Omental fat pad (tissue), 4 donors: ENCODE results near the gene CPLX1. TPM values are rescaled to one million over a fixed set of nuclear protein-coding genes. Genes with fewer than 3 reads are reported as not detected.

Source experiments
- ATAC-seq: fragments of 150-250 bp; one replicate; pipeline ENCODE4 v1.9.1; 2016; ENCODE audit warnings: mild to moderate bottlenecking, moderate library complexity; ENCODE audit not compliant: low FRiP score
- DNase-seq: peaks from one replicate; pipeline ENCODE4 v3.0.0-alpha.2; 2019; ENCODE audit warnings: low spot score
- CTCF ChIP-seq, 3 donors: fragments of 450-650 bp; IDR thresholded peaks; one replicate each; pipeline ENCODE4 v1.5.1; 2016 to 2017; ENCODE audit warnings: antibody characterized with exemption in 3 of 3, mild to moderate bottlenecking in 3 of 3, moderate library complexity in 2 of 3
- total RNA-seq, 4 donors: library from RNA; depleted of rRNA; stranded (reverse); fragments of >200 nt; gene quantifications; one replicate each; pipeline ENCODE4 v1.1.0, GENCODE V29; 2016

Gene CPLX1
- total RNA-seq, 4 donors from 2014 or later = 1.1 to 2.0 (median 1.9) TPM; not detected in 1

GRCh38 chr4:752196-752861 is 73.6 kb downstream of the CPLX1 start:
- no peak for TF ChIP-seq CTCF (IDR thresholded peaks at IDR 0.05)
- DNase-seq (no peak), ATAC-seq (no peak)

- DNase-seq (no peak), ATAC-seq (no peak)
- no peak for TF ChIP-seq CTCF (IDR thresholded peaks at IDR 0.05)
Measured at GRCh38 chr4:751676-752075, 74.3 kb downstream of the CPLX1 start.

GRCh38 chr4:749698-750666 is 75.9 kb downstream of the CPLX1 start:
- no peak for TF ChIP-seq CTCF (IDR thresholded peaks at IDR 0.05)
- DNase-seq (no peak), ATAC-seq (peak; percentile 72)

- no peak for TF ChIP-seq CTCF (IDR thresholded peaks at IDR 0.05)
- DNase-seq (no peak), ATAC-seq (no peak)
Measured at GRCh38 chr4:748461-748860, 77.5 kb downstream of the CPLX1 start.

GRCh38 chr4:747546-748170 is 78.3 kb downstream of the CPLX1 start:
- no peak for TF ChIP-seq CTCF (IDR thresholded peaks at IDR 0.05)
- DNase-seq (no peak), ATAC-seq (no peak)

GRCh38 chr4:744212-744841 is 81.6 kb downstream of the CPLX1 start:
- TF ChIP-seq CTCF (IDR thresholded peaks at IDR 0.05) = no peak
- no peak for DNase-seq
- no peak for ATAC-seq
